IPS-NIHi7 (cell line): Measurements from ENCODE around the gene DCBLD1.
A peak's percentile ranks its signal among the peaks of the same experiment; 100 is the strongest.

Experiments
- DNase-seq: peaks from one replicate; pipeline ENCODE4 v3.0.0; 2012; ENCODE audit warnings: mixed read lengths; ENCODE audit errors: extremely low spot score

Gene DCBLD1

GRCh38 chr6:117469791-117470190, 12.7 kb upstream of the DCBLD1 start:
- DNase-seq: no peak

DNA sequence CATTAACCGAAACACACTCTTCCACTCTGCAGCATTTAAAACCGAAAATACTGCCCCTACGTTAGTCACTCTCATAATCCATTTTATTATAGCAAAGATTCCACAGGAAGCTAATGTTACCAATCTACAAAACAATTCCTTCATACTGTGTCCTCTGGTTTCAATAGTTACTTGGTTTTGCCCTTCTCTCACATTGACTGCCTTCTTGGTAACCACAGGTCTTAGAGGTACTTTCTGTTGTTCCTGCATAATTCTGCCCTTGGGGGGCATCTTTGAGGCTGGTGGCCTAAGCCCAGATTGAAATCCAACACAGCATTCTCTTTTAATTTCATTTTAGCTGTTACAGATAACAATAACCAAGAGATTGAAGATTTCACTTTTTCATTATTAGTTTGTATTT, 9.8 kb upstream of the DCBLD1 start:
- no peak for DNase-seq

DNA sequence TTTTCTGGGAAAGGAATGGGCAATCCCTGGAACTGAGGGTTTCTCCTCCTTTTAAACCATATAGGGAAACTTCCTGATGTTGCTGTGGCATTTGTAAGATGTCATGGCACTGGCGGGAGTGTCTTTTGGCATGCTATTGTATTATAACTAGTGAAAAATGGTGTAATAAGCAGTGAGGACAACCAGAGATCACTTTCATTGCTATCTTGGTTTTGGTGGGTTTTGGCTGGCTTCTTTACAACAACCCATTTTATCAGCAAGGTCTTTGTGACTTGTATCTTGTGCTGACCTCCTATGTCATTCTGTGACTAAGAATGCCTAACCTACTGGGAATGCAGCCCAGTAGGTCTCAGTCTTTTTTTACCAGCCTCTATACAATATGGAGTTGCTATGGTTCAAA, 9.1 kb upstream of the DCBLD1 start:
- DNase-seq: no peak

GRCh38 chr6:117477988-117478852, 4.3 kb upstream of the DCBLD1 start:
- peak; percentile 54 for DNase-seq

DNA sequence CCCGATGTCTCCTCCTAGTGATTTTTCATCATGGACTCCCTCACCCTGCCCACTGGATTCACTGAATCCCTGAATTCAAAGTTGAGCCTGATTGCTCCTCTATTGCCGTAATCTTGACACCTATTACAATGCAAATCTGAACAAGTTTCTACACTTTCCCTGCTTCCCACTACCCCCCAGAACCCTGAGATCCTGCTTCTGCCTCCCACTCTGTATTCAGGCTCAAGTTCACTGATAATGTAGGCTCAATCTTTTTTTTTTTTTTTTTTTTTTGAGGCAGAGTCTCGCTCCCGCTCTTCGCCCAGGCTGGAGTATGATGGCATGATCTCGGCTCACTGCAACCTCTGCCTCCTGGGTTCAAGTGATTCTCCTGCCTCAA, 3.6 kb upstream of the DCBLD1 start:
- no peak for DNase-seq

- DNase-seq: no peak
Measured at GRCh38 chr6:117480651-117481050, 1.8 kb upstream of the DCBLD1 start.

DNA sequence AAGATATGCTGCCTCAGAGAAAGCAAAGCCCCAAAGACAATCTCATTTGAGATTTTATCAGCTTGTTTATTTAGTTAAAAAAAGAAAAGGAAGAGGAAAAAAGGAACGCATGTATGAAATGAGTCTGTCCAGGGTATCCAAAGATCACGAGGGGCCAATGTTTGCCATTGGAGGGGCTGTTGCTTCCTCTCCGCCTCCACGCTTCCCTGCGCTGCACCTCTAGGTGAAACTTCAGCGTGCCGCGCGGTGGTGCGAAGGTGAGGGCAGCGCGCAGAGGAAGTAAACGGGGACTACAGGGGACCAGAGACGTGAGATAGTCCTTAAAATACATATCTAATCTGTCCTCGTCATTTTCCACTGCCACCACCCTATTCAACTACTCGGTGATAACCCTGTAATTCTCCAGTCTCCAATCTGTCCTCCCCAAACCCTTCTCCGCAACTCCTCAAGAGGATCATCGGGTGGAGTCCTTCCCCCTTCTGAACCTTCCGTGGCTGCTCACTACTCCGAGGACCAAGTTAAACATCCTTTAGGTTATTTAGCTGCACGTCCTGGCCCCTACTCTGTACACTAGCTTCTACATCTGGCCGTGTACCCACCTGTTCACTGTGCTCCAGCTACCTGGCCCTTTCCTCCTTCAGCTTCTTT, 1.1 kb upstream of the DCBLD1 start:
- no peak for DNase-seq

DNA sequence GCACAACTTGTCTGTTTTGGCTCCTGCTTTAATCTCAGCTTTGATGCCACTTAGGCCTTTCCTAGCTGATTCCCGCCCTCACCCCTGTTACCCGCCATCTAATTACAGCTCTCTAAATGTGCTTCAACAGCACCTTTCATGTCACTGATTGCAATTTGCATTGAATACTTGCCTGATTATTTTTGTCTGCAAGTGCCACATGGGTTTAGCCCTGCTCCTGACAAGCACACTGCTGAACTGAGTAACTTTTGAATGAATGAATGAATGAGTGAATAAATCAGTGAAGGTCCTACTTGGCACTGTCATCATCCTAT, 591 bp upstream of the DCBLD1 start:
- no peak for DNase-seq

DNA sequence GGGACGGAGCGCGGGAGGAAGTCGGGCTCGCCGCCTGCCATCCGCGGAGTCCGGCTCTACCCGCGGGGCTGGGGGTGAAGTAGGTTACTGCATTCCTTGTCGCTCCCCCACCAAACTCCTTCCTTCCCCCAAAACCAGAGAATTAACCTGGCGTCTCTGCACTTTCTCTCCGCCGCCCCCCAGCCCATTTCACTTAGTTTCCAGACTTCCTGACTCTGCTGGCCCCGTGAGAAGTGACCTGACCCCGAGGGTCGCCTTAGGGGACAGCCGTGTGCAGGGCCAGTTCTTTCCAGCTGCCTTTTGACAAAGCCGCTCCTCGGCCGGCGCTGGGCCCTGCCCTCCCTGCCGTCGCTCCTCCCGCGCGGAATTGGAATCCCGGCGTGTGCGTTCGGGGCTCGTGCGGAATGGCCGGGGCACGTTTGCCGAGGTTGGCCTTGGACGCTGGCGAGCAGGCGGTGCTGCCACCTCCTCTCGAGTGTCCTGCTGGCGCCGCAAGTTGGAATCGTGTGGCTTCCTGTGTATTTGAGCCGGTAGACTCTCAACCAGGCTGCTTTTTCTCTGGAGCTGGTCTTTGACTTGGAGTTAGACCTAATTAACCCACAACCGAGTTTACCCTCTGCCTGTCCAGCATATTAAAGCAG, 650 bp downstream of the DCBLD1 start:
- peak; percentile 41 for DNase-seq

GRCh38 chr6:117483645-117484016, 1.2 kb downstream of the DCBLD1 start:
- DNase-seq: peak; percentile 29

DNA sequence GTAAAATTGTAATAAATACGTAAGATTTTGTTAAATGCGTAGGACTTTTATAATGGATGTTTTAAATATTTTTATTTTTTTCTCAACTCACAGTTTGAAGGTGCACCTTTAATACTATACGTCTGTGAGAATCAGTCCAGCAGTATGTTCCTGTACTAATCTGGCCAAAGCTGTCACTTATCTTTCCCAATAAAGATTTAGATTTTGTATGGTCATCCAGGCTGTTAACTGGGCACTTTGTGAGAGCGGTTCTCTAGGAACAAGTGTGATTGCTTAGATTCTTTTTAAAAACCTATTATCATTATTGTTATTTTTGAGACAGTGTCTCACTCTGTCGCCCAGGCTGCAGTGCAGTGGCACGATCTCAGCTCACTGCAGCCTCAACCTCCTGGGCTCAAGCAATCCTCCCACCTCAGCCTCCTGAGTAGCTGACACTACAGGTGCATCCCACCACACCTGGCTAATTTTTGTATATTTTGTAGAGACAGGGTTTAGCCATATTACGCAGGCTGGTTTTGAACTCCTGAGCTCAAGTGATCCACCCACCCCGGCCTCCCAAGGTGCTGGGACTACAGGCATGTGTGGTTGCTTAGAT, 1.7 kb downstream of the DCBLD1 start:
- DNase-seq: no peak

DNA sequence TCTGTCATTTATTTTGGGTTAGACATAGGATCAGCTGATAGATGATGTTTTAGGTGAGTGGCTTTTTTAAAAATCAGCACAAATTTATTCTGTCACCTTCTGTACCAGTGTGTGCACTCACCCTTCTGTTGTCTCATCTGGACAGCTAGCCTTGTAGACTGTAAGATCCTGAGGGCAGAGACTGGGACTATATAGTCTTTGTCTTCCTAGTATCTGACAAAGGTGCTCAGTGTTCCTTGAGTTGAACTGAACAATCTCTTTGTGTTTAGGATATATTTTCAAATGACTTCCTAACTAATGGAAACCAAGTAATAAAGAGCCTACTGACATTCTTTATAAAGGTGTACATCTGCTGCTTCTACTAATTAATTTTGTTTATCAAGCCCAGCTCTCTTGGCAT, 3.0 kb downstream of the DCBLD1 start:
- DNase-seq: no peak

DNA sequence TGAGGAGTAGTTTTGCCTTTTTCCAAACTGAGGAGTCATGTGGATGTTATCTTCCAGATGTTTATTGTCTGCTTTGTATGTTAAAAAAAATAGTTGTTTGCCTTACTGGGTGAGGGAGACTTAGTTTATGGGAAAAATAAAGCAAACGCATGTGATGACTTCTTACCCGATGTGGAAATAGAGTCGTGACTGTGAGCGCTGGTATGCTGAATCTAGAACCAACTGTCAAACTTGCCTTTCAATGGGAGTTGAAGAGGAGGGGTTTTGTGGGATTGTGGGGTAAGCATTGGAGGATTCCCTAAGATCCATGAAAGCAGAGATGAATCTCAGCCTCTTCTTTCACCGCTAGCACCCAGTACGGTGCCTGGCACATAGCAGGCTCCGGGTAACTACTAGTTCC, 5.3 kb downstream of the DCBLD1 start:
- DNase-seq: no peak

DNA sequence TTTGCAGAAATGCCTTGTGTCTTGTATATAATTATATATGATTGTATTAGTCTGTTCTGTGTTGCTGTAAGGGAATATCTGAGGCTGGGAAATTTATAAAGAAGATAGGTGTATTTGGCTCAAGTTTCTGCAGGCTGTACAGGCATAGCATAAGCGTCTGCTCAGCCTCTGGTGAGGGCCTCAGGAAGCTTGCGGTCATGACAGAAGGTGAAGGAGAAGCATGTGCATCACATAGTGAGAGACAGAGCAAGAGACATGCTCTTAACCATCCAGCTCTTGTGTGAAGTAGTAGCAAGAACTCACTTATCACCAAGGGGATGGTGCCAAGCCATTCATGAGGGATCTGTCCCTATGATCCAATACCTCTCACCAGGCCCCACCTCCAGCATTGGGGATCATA, 6.5 kb downstream of the DCBLD1 start:
- DNase-seq: no peak

- no peak for DNase-seq
Measured at GRCh38 chr6:117491916-117492315, 9.4 kb downstream of the DCBLD1 start.

- no peak for DNase-seq
Measured at GRCh38 chr6:117493470-117493869, 11.0 kb downstream of the DCBLD1 start.

- DNase-seq: no peak
Measured at GRCh38 chr6:117494283-117494682, 11.8 kb downstream of the DCBLD1 start.

GRCh38 chr6:117494694-117495318, 12.3 kb downstream of the DCBLD1 start:
- no peak for DNase-seq

DNA sequence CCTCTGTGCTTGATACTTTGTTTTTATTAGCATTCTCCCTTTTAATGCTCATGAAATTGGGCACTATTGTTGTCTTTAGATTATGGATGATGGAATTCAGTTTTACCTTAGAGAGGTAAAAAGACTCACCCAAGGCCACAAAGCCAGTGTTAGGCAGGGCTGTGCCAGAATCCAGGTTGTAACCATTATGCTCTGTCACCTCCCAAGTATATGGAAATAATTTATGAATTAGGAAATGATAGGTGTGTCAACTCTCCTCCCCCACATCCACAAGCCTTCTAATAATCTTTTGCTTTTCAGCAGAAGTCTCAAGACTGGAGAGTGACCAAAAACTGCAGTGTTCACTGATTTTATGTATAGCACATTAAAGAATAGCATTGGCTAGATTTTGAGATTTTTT, 13.0 kb downstream of the DCBLD1 start:
- no peak for DNase-seq

- no peak for DNase-seq
Measured at GRCh38 chr6:117495869-117496268, 13.4 kb downstream of the DCBLD1 start.

GRCh38 chr6:117496383-117496990, 14.0 kb downstream of the DCBLD1 start:
- DNase-seq: no peak

DNA sequence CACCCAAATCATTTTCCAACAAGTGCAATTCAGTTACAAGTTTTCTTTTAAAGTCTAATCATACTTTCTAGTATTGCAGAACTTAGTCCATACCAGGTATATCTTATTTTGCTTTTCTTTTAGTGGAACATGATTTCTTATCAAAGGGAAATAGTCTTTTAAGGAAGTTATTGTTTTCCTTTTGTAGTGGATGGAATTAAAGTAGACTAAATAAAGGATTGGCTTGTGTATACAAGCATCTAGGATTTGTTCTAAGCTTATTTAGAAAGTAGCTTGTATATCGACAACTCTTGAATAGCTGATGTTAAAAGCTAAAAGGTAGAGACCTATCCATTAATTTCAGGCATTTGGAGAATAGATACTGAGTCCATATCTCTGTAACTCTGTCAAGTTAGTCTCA, 14.8 kb downstream of the DCBLD1 start:
- DNase-seq: no peak
